Measurements from ENCODE around the gene AMBRA1.

AMBRA1 gene

DNA sequence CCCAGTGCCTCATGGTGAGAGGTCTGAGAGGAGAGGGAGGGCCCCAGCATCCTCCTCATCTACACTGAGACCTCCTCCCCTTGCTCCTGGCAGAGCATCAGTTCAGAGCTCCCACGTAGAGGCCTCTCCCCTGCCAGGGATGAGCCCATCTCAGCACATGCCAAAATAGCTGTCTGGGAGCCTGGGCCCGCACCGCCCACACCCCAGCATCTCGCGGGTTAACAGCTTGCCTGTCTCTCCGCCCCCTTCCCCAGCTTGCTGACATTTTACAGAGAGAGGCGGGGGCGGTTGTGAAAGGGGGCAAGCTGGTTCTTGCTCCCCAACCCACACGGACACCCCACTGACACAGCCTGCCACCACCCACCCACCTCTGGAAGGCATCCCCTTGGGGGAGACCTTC is 240.1 kb downstream of the AMBRA1 start:
- FAIRE-seq = no peak
- no peak for DNase-seq (ENCODE audit: insufficient read length, low spot score)
- TF ChIP-seq CTCF (IDR thresholded peaks at IDR 0.05; ENCODE audit: insufficient read depth, missing control alignments) = no peak

GRCh38 chr11:46352063-46352841 is 241.6 kb downstream of the AMBRA1 start:
- FAIRE-seq (no peak), DNase-seq (ENCODE audit: insufficient read length, low spot score) (no peak)
- peak; percentile 58 for TF ChIP-seq CTCF (IDR thresholded peaks at IDR 0.05; ENCODE audit: insufficient read depth, missing control alignments)

- no peak for TF ChIP-seq CTCF (IDR thresholded peaks at IDR 0.05; ENCODE audit: insufficient read depth, missing control alignments)
- DNase-seq (ENCODE audit: insufficient read length, low spot score) (no peak), FAIRE-seq (no peak)
Observed at GRCh38 chr11:46351606-46352005, 242.2 kb downstream of the AMBRA1 start.

DNA sequence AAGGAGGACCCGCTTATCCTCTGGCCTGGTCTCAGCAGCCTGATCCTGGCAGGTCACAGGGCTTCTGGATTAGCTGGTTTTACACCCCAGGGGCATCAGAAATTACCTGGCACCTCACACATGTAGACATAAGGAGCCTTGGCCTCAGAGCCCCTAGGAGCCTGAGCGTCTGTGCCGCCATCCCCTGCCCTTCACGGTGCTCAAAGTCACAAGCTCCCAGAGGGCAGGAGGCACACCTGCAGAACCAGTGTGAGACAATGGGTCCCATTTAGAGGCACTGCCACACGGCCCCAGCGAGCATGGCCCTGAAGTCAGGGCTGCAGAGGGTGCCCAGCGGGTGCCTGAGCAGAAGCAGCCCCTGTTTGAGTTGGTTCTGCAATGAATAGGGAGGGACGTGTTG is 242.7 kb downstream of the AMBRA1 start:
- DNase-seq (ENCODE audit: insufficient read length, low spot score) (no peak), FAIRE-seq (no peak)
- no peak for TF ChIP-seq CTCF (IDR thresholded peaks at IDR 0.05; ENCODE audit: insufficient read depth, missing control alignments)

- no peak for TF ChIP-seq CTCF (IDR thresholded peaks at IDR 0.05; ENCODE audit: insufficient read depth, missing control alignments)
Observed at GRCh38 chr11:46350695-46351094, 243.1 kb downstream of the AMBRA1 start.

GRCh38 chr11:46348566-46349401 is 245.0 kb downstream of the AMBRA1 start:
- DNase-seq (ENCODE audit: insufficient read length, low spot score) (no peak), FAIRE-seq (no peak)
- TF ChIP-seq CTCF (IDR thresholded peaks at IDR 0.05; ENCODE audit: insufficient read depth, missing control alignments) = no peak

More at GRCh38 chr11:46350695-46351094, 243.1 kb downstream of the AMBRA1 start:
- FAIRE-seq (no peak), DNase-seq (ENCODE audit: insufficient read length, low spot score) (no peak)
